Loucy (cell line): ENCODE results near the gene GATA6.

Source experiments
- H2AFZ ChIP-seq: fragments of 200-600 bp; sonication (generic); 2 replicates; pipeline ENCODE4 v1.6.0; 2016; ENCODE audit warnings: antibody characterized with exemption, mild to moderate bottlenecking, low read length, moderate library complexity
- H3F3A ChIP-seq: fragments of 200-600 bp; 2 replicates; pipeline ENCODE4 v1.6.0; 2016; ENCODE audit warnings: antibody characterized with exemption, low read depth, mild to moderate bottlenecking
- H3K27me3 ChIP-seq: fragments of 200-600 bp; sonication (generic); 2 replicates; pipeline ENCODE4 v1.6.1; 2014; ENCODE audit warnings: low read length, mild to moderate bottlenecking; ENCODE audit not compliant: insufficient read depth, poor library complexity, severe bottlenecking
- H3K36me3 ChIP-seq: fragments of 200-600 bp; sonication (generic); 2 replicates; pipeline ENCODE4 v1.6.1; 2016; ENCODE audit warnings: low read length; ENCODE audit not compliant: insufficient read depth
- H3K4me1 ChIP-seq: fragments of 200-600 bp; sonication (generic); 2 replicates; pipeline ENCODE4 v1.5.1; 2014; ENCODE audit warnings: low read length, mild to moderate bottlenecking; ENCODE audit not compliant: insufficient read depth, poor library complexity, severe bottlenecking
- H3K4me2 ChIP-seq: fragments of 200-600 bp; sonication (generic); 2 replicates; pipeline ENCODE4 v1.6.0; 2014; ENCODE audit warnings: antibody characterized with exemption, low read length, low read depth, mild to moderate bottlenecking; ENCODE audit not compliant: poor library complexity, severe bottlenecking
- H3K4me3 ChIP-seq: fragments of 200-600 bp; sonication (generic); 2 replicates; pipeline ENCODE4 v1.5.1; 2014; ENCODE audit warnings: low read length, mild to moderate bottlenecking, mixed read lengths; ENCODE audit not compliant: poor library complexity, severe bottlenecking
- H3K79me2 ChIP-seq: fragments of 200-600 bp; sonication (generic); 2 replicates; pipeline ENCODE4 v1.6.1; 2014; ENCODE audit warnings: low read length; ENCODE audit not compliant: insufficient read depth
- H3K9ac ChIP-seq: fragments of 200-600 bp; sonication (generic); 2 replicates; pipeline ENCODE4 v1.6.0; 2014; ENCODE audit warnings: mild to moderate bottlenecking, low read depth, low read length, moderate library complexity; ENCODE audit not compliant: poor library complexity, severe bottlenecking
- H3K9me2 ChIP-seq: fragments of 200-600 bp; sonication (generic); replicated peaks from 2 replicates; pipeline ENCODE4 v1.6.1; 2016; ENCODE audit warnings: low read depth, low read length, mixed read lengths
- H3K9me3 ChIP-seq: fragments of 200-600 bp; sonication (generic); 2 replicates; pipeline ENCODE4 v1.6.1; 2014; ENCODE audit warnings: mild to moderate bottlenecking, antibody characterized with exemption, low read length, low read depth; ENCODE audit not compliant: insufficient read depth
- H4K20me1 ChIP-seq: fragments of 200-600 bp; sonication (generic); 2 replicates; pipeline ENCODE4 v1.6.0; 2014; ENCODE audit warnings: antibody characterized with exemption, low read length, mild to moderate bottlenecking; ENCODE audit not compliant: insufficient read depth, poor library complexity, severe bottlenecking
- CTCF ChIP-seq: fragments of 200-600 bp; sonication (generic); conservative IDR thresholded peaks from 2 replicates; pipeline ENCODE4 v1.5.1; 2014; ENCODE audit warnings: mild to moderate bottlenecking, antibody characterized with exemption, low read length
- EZH2phosphoT487 ChIP-seq: fragments of 200-600 bp; IDR thresholded peaks from 2 replicates; pipeline ENCODE4 v1.6.1; 2018; ENCODE audit warnings: antibody characterized with exemption, mild to moderate bottlenecking, moderate library complexity, borderline replicate concordance

The GATA6 gene

GRCh38 chr18:22211657-22212056 lies 42.3 kb downstream of the GATA6 start:
- no peak for TF ChIP-seq EZH2phosphoT487
- no peak for TF ChIP-seq CTCF
- Histone ChIP-seq H3K36me3 (no peaks in the 10 kb centered on the region), H3K79me2 (no peaks in the 10 kb centered on the region), H3F3A (no peaks in the 10 kb centered on the region), H3K9me3 (no peaks in the 10 kb centered on the region), H3K4me3 (no peak overlapping the region), H3K4me2 (no peak overlapping the region), H3K4me1 (peaks cover 8% of the 10 kb centered on the region), H4K20me1 (no peaks in the 10 kb centered on the region), H2AFZ (no peak overlapping the region), H3K27me3 (no peaks in the 10 kb centered on the region), H3K9me2 (no peaks in the 10 kb centered on the region), H3K9ac (no peak overlapping the region)

GRCh38 chr18:22213333-22213973 lies 44.1 kb downstream of the GATA6 start:
- Histone ChIP-seq H3K9me2 (no peaks in the 10 kb centered on the region), H3K9ac (no peak overlapping the region), H3K4me3 (no peak overlapping the region), H3K4me1 (peaks cover 8% of the 10 kb centered on the region), H4K20me1 (no peaks in the 10 kb centered on the region), H3K9me3 (no peaks in the 10 kb centered on the region), H3K36me3 (no peaks in the 10 kb centered on the region), H3K4me2 (no peak overlapping the region), H2AFZ (no peak overlapping the region), H3K27me3 (no peaks in the 10 kb centered on the region), H3F3A (no peaks in the 10 kb centered on the region), H3K79me2 (no peaks in the 10 kb centered on the region)
- TF ChIP-seq CTCF, result no peak
- no peak for TF ChIP-seq EZH2phosphoT487

- no peak overlapping the region for H3K9ac ChIP-seq
- H2AFZ ChIP-seq, result no peak overlapping the region
Measured at GRCh38 chr18:22214731-22215528, 45.5 kb downstream of the GATA6 start.

More at GRCh38 chr18:22214731-22215528, 45.5 kb downstream of the GATA6 start:
- Histone ChIP-seq H3K36me3 (no peaks in the 10 kb centered on the region), H3K4me1 (peaks cover 8% of the 10 kb centered on the region), H3K4me3 (no peak overlapping the region), H3K4me2 (peak overlapping the region; percentile 43), H4K20me1 (no peaks in the 10 kb centered on the region), H3K9me2 (no peaks in the 10 kb centered on the region), H3F3A (no peaks in the 10 kb centered on the region), H3K27me3 (no peaks in the 10 kb centered on the region), H3K9me3 (no peaks in the 10 kb centered on the region), H3K79me2 (no peaks in the 10 kb centered on the region)
- no peak for TF ChIP-seq EZH2phosphoT487
- TF ChIP-seq CTCF, result no peak
